ENCODE measurements around the gene SFI1.
"Not testable (repeated sequence)": the region's sequence is repeated elsewhere in the genome, so short reads cannot be mapped to it uniquely, and the experiment has no call there.

Gene SFI1

GRCh38 chr22:31585161-31585859 is 89.0 kb downstream of the SFI1 start:
- peak; percentile 2 for DNase-seq (ENCODE audit: extremely low read depth, low read depth)
- TF ChIP-seq, protein P1, sequence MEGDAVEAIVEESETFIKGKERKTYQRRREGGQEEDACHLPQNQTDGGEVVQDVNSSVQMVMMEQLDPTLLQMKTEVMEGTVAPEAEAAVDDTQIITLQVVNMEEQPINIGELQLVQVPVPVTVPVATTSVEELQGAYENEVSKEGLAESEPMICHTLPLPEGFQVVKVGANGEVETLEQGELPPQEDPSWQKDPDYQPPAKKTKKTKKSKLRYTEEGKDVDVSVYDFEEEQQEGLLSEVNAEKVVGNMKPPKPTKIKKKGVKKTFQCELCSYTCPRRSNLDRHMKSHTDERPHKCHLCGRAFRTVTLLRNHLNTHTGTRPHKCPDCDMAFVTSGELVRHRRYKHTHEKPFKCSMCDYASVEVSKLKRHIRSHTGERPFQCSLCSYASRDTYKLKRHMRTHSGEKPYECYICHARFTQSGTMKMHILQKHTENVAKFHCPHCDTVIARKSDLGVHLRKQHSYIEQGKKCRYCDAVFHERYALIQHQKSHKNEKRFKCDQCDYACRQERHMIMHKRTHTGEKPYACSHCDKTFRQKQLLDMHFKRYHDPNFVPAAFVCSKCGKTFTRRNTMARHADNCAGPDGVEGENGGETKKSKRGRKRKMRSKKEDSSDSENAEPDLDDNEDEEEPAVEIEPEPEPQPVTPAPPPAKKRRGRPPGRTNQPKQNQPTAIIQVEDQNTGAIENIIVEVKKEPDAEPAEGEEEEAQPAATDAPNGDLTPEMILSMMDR (IDR thresholded peaks at IDR 0.05; ENCODE audit: low read depth, low read length), result no peak

GRCh38 chr22:31586137-31586920 is 90.0 kb downstream of the SFI1 start:
- DNase-seq (ENCODE audit: extremely low read depth, low read depth), result no peak
- TF ChIP-seq, protein P1 (IDR thresholded peaks at IDR 0.05; ENCODE audit: low read depth, low read length), result no peak

GRCh38 chr22:31588970-31589675 is 92.8 kb downstream of the SFI1 start:
- TF ChIP-seq, protein P1 (IDR thresholded peaks at IDR 0.05; ENCODE audit: low read depth, low read length), result no peak
- DNase-seq (ENCODE audit: extremely low read depth, low read depth), result no peak

- DNase-seq (ENCODE audit: extremely low read depth, low read depth), result not testable (repeated sequence)
These were observed 93.8 kb downstream of the SFI1 start for GRCh38 chr22:31590161-31590560.

DNA sequence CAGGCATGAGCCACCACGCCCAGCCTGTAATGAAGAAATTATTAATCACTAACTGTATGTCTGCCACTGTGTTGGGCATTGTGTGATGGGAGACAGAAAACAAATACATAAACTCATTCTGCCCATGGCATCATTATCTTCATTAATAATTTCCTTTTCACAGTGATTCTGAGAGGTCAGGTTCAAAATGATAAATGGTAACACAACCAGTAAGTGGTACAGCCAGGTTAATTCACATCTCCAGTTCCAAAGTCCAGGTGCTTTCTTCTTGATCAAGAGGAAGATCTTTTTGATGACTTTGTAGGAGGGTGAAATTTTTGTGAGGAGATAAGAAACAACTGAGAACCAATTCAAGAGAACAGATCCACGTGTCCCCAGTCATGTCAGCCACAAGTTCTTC is 98.9 kb downstream of the SFI1 start:
- TF ChIP-seq, protein P1 (IDR thresholded peaks at IDR 0.05; ENCODE audit: low read depth, low read length), result no peak
- no peak for DNase-seq (ENCODE audit: extremely low read depth, low read depth)

GRCh38 chr22:31602259-31602952 is 106.1 kb downstream of the SFI1 start:
- TF ChIP-seq, protein P1 (IDR thresholded peaks at IDR 0.05; ENCODE audit: low read depth, low read length), result no peak
- DNase-seq (ENCODE audit: extremely low read depth, low read depth), result peak; percentile 52

- no peak for DNase-seq (ENCODE audit: extremely low read depth, low read depth)
- TF ChIP-seq, protein P1 (IDR thresholded peaks at IDR 0.05; ENCODE audit: low read depth, low read length), result no peak
These were observed 106.8 kb downstream of the SFI1 start for GRCh38 chr22:31603081-31603525.
